ENCODE data around the gene OR2T3. TPM values are rescaled to one million over a fixed set of nuclear protein-coding genes. Genes with fewer than 3 reads are reported as not detected.
"Not testable (repeated sequence)": the region's sequence is repeated elsewhere in the genome, so short reads cannot be mapped to it uniquely, and the experiment has no call there.

The OR2T3 gene
- not detected for total RNA-seq (2021; fragmentation: NEBNext Ultra II Directional; extraction: Animal tissue kit (Norgen Biotek cat#: 25700))
- long read RNA-seq = 0 reads

- not testable (repeated sequence) for DNase-seq; H3K27ac Mint-ChIP-seq; H3K4me1 Mint-ChIP-seq (ENCODE audit: low read depth); H3K4me3 Mint-ChIP-seq; H3K27me3 Mint-ChIP-seq (ENCODE audit: insufficient read depth); H3K36me3 Mint-ChIP-seq (ENCODE audit: low read depth)
- H3K9me3 Mint-ChIP-seq = peaks cover 45% of the 10 kb centered on the region
Observed at GRCh38 chr1:248473051-248473450, at the start of gene OR2T3. OR2T3 (plus strand) TSS chr1:248473351; CDS start chr1:248473351, 0 bp downstream.

GRCh38 chr1:248427526-248428191 is 45.5 kb upstream of the OR2T3 start:
- not testable (repeated sequence) for H3K27me3 Mint-ChIP-seq (ENCODE audit: insufficient read depth); DNase-seq; H3K27ac Mint-ChIP-seq; H3K36me3 Mint-ChIP-seq (ENCODE audit: low read depth); H3K4me3 Mint-ChIP-seq; H3K4me1 Mint-ChIP-seq (ENCODE audit: low read depth)
- H3K9me3 Mint-ChIP-seq = peaks cover 38% of the 10 kb centered on the region

DNA sequence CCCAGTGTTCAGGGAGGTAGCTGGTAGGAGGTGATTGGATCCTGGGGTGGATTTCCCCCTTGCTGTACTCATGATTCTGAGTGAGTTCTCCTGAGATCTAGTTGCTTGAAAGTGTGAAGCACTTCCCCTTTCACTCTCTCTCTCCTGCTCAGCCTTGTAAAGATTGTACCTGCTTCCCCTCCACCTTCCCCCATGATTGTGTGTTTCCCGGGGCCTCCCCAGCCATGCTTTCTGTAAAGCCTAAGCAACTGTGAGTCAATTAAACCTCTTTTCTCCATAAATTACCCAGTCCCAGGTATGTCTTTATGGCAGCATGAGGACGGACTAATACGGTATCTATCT is 45.0 kb upstream of the OR2T3 start:
- H3K4me3 Mint-ChIP-seq; DNase-seq; H3K4me1 Mint-ChIP-seq (ENCODE audit: low read depth); H3K36me3 Mint-ChIP-seq (ENCODE audit: low read depth); H3K27ac Mint-ChIP-seq; H3K27me3 Mint-ChIP-seq (ENCODE audit: insufficient read depth): not testable (repeated sequence)
- H3K9me3 Mint-ChIP-seq = peaks cover 33% of the 10 kb centered on the region

- peaks cover 25% of the 10 kb centered on the region for H3K9me3 Mint-ChIP-seq
- not testable (repeated sequence) for H3K27ac Mint-ChIP-seq; H3K4me3 Mint-ChIP-seq; H3K27me3 Mint-ChIP-seq (ENCODE audit: insufficient read depth); DNase-seq; H3K36me3 Mint-ChIP-seq (ENCODE audit: low read depth); H3K4me1 Mint-ChIP-seq (ENCODE audit: low read depth)
Observed at GRCh38 chr1:248431683-248432082, 41.5 kb upstream of the OR2T3 start.

DNA sequence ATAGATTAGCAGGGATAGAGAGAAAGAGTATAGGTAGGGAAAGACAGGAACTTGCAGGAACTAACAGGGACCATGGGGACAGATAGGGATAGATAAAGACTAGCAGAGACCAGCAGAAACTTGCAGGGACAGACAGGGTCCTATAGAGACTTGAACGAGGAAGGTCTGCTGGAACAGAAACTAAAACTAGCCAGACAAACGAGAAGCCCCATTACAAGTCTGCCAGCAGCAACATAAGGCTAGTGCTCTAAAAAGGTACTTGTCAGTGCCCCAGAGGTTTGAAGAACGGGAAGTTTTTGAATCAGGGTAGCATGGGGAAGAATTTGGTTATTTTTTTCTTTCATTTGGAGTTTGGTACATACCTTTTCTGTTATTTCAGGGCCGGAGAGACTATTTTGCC is 41.0 kb upstream of the OR2T3 start:
- DNase-seq; H3K4me1 Mint-ChIP-seq (ENCODE audit: low read depth); H3K36me3 Mint-ChIP-seq (ENCODE audit: low read depth); H3K27me3 Mint-ChIP-seq (ENCODE audit: insufficient read depth); H3K27ac Mint-ChIP-seq; H3K4me3 Mint-ChIP-seq: not testable (repeated sequence)
- peaks cover 20% of the 10 kb centered on the region for H3K9me3 Mint-ChIP-seq

DNA sequence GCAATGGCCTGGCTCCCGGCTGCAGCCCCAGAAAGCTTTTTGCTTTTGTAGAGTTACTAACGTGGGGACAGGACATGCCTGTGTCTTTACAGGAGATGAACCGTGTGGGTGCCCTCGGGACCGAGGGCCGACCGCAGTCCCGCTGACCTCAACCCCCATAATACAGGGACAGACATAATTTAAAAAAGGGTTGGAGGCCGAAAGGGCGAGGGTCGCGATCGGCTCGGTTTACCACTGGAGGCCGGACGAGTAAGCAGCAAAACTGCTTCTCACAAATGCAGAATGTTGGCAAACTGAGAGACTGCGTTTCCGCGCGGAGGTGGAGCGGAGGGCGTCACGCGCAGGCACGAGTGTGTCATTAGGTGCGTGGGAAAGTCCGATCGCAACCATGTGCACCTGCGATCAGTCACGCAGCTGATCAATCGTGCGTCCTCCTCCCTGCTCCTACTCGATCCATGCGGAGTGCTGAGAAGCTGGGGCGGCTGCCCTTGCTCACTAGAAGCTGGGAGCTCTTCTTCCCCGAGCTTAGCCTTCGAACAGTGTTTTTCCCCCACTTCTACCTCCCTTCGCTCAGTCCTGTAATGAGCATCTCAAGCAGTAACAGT is 39.2 kb upstream of the OR2T3 start:
- H3K36me3 Mint-ChIP-seq (ENCODE audit: low read depth); DNase-seq; H3K27ac Mint-ChIP-seq; H3K4me3 Mint-ChIP-seq; H3K4me1 Mint-ChIP-seq (ENCODE audit: low read depth); H3K27me3 Mint-ChIP-seq (ENCODE audit: insufficient read depth): not testable (repeated sequence)
- peaks cover 13% of the 10 kb centered on the region for H3K9me3 Mint-ChIP-seq

DNA sequence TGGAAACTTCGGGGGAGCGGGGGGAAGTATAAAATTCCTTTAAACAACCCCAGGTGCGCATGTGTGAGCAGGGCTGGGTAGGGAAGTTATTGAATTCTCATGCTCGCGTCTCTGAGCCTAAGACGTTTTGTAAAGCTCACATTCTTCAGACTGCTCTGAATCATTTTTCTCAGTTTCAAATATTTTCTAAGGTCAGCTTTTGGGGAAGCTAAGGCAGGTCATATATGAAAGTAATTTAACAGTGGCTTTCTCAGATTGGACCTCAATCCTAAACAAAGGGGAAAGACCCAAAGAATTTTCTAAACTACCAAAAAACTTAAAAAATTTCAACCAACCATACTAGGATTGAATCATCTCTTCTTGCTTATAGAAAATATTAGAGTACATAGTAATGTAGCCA is 38.2 kb upstream of the OR2T3 start:
- DNase-seq; H3K27ac Mint-ChIP-seq; H3K4me1 Mint-ChIP-seq (ENCODE audit: low read depth); H3K27me3 Mint-ChIP-seq (ENCODE audit: insufficient read depth); H3K36me3 Mint-ChIP-seq (ENCODE audit: low read depth); H3K4me3 Mint-ChIP-seq: not testable (repeated sequence)
- H3K9me3 Mint-ChIP-seq = peaks cover 12% of the 10 kb centered on the region

- peaks cover 12% of the 10 kb centered on the region for H3K9me3 Mint-ChIP-seq
- not testable (repeated sequence) for H3K4me1 Mint-ChIP-seq (ENCODE audit: low read depth); H3K27ac Mint-ChIP-seq; H3K36me3 Mint-ChIP-seq (ENCODE audit: low read depth); DNase-seq; H3K27me3 Mint-ChIP-seq (ENCODE audit: insufficient read depth); H3K4me3 Mint-ChIP-seq
Observed at GRCh38 chr1:248436303-248436702, 36.8 kb upstream of the OR2T3 start.

DNA sequence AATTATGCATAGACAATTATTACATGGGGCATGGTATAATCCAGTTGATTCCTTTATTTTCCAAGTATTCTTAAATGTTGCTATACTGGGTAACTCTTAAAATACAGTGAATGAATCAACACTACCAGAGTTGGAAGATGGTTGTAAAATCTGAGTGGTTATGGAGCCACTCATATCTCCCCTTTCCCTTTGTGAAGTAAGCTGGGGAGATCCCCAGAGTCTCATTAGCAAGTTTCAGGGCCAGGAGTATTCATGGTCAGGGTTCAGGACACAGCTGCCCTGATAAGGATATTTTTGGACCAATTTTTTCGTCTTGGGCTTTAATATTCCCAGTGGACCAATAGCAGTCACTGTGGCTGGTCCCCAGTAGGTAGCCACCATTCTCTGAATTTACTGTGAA is 34.5 kb upstream of the OR2T3 start:
- H3K4me3 Mint-ChIP-seq; H3K36me3 Mint-ChIP-seq (ENCODE audit: low read depth); H3K27ac Mint-ChIP-seq; H3K4me1 Mint-ChIP-seq (ENCODE audit: low read depth); DNase-seq; H3K27me3 Mint-ChIP-seq (ENCODE audit: insufficient read depth): not testable (repeated sequence)
- peaks cover 28% of the 10 kb centered on the region for H3K9me3 Mint-ChIP-seq

DNA sequence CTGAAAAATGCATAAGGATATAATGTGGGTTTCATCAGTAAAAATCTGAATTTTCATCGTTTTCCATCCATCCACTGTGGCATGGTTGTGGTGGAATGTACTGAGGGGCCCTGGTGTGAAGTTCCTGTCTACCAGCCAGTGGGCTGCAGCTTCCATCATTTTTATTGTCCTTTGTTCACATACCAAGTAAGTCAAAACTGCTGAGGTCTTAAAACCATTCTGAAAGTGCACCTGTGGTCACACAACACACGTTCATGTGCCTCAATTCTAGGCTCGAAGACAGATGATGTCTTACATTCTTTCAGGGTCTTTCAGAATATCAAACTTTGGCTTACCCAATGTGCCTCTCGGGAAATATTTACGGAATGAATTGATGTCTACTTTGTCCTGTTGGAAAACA is 33.9 kb upstream of the OR2T3 start:
- not testable (repeated sequence) for H3K4me1 Mint-ChIP-seq (ENCODE audit: low read depth); H3K27me3 Mint-ChIP-seq (ENCODE audit: insufficient read depth); H3K27ac Mint-ChIP-seq; H3K36me3 Mint-ChIP-seq (ENCODE audit: low read depth); DNase-seq; H3K4me3 Mint-ChIP-seq
- peaks cover 30% of the 10 kb centered on the region for H3K9me3 Mint-ChIP-seq

- H3K9me3 Mint-ChIP-seq = peaks cover 44% of the 10 kb centered on the region
- H3K4me3 Mint-ChIP-seq; DNase-seq; H3K36me3 Mint-ChIP-seq (ENCODE audit: low read depth); H3K27ac Mint-ChIP-seq; H3K27me3 Mint-ChIP-seq (ENCODE audit: insufficient read depth); H3K4me1 Mint-ChIP-seq (ENCODE audit: low read depth): not testable (repeated sequence)
Observed at GRCh38 chr1:248442500-248443277, 30.5 kb upstream of the OR2T3 start.

DNA sequence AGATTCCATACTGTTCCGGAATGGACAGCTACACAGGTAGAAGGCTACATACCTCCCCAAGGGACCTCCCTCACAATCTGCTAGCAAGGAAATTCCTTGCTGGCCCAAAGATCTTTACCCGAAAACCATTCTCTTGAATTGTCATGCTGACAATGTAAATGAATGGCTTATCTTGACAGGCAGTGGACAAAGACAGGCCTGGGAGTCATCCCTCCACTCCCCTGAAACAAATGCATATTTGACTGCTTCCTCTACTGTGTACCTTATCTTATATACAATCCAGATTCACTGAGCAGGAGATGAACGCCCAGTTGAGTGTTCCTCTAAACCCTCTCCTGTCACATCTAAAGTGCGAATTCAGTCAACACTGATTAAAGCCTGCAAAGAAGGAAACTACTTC is 28.5 kb upstream of the OR2T3 start:
- peaks cover 48% of the 10 kb centered on the region for H3K9me3 Mint-ChIP-seq
- H3K36me3 Mint-ChIP-seq (ENCODE audit: low read depth); DNase-seq; H3K4me1 Mint-ChIP-seq (ENCODE audit: low read depth); H3K27me3 Mint-ChIP-seq (ENCODE audit: insufficient read depth); H3K4me3 Mint-ChIP-seq; H3K27ac Mint-ChIP-seq: not testable (repeated sequence)

GRCh38 chr1:248445399-248445798 is 27.8 kb upstream of the OR2T3 start, which contains the start of gene OR2T2:
OR2T2 (plus strand) TSS chr1:248445637; CDS start chr1:248452798, 7,161 bp downstream.
- DNase-seq; H3K4me3 Mint-ChIP-seq; H3K27ac Mint-ChIP-seq; H3K4me1 Mint-ChIP-seq (ENCODE audit: low read depth); H3K27me3 Mint-ChIP-seq (ENCODE audit: insufficient read depth); H3K36me3 Mint-ChIP-seq (ENCODE audit: low read depth): not testable (repeated sequence)
- H3K9me3 Mint-ChIP-seq = peaks cover 47% of the 10 kb centered on the region
